Transverse colon (tissue), 4 donors: ENCODE measurements around the gene SMG9. TPM values are rescaled to one million over a fixed set of nuclear protein-coding genes. Genes with fewer than 3 reads are reported as not detected.

ENCODE experiments used
- DNase-seq: peaks from one replicate; pipeline ENCODE4 v3.0.0-alpha.2; 2019
- H3K27ac ChIP-seq, 4 donors: fragments of 200-600 bp; sonication (generic); 2 replicates each; pipeline ENCODE4 v1.5.1; 2016 to 2018; ENCODE audit warnings: inconsistent platforms in 4 of 4
- H3K27me3 ChIP-seq: fragments of 200-600 bp; sonication (generic); 2 replicates; pipeline ENCODE4 v1.5.1; 2017; ENCODE audit warnings: inconsistent platforms
- H3K36me3 ChIP-seq, 4 donors: fragments of 200-600 bp; sonication (generic); 2 replicates each; pipeline ENCODE4 v1.5.1; 2017 to 2019; ENCODE audit warnings: inconsistent platforms in 4 of 4
- H3K4me1 ChIP-seq, 4 donors: fragments of 200-600 bp; sonication (generic); 2 replicates each; pipeline ENCODE4 v1.5.1; 2017 to 2020; ENCODE audit warnings: inconsistent platforms in 4 of 4
- H3K4me3 ChIP-seq, 4 donors: fragments of 200-600 bp; sonication (generic); 1 replicate in 1 of 4; 2 replicates in 3 of 4; pipeline versions ENCODE4 v1.5.1 to v1.6.1; 2017 to 2019; ENCODE audit warnings: inconsistent platforms in 4 of 4
- H3K9me3 ChIP-seq, 2 donors: fragments of 200-600 bp; sonication (generic); 2 replicates each; pipeline ENCODE4 v1.5.1; 2017 to 2019; ENCODE audit warnings: inconsistent platforms in 2 of 2
- CTCF ChIP-seq, 5 experiments: fragments of 200-600 bp in 3 of 5; fragments of 450-650 bp in 2 of 5; sonication (generic) in 3 of 5; IDR thresholded peaks; 1 replicate in 2 of 5; 2 replicates in 3 of 5; pipeline ENCODE4 v1.5.1; 2016 to 2017; ENCODE audit warnings: antibody characterized with exemption in 5 of 5, inconsistent platforms in 3 of 5, mild to moderate bottlenecking in 2 of 5, moderate library complexity in 1 of 5
- EP300 ChIP-seq: sonication (generic); formaldehyde crosslinking; IDR thresholded peaks from one replicate; pipeline ENCODE4 v1.6.1; 2017; ENCODE audit warnings: antibody characterized with exemption, low read depth
- POLR2A ChIP-seq: fragments of 450-650 bp; IDR thresholded peaks from one replicate; pipeline ENCODE4 v1.6.1; 2016; ENCODE audit warnings: antibody characterized with exemption, mild to moderate bottlenecking, moderate library complexity
- POLR2AphosphoS5 ChIP-seq, 3 donors: sonication (generic); formaldehyde crosslinking; IDR thresholded peaks; one replicate each; pipeline ENCODE4 v1.6.1; 2016; ENCODE audit warnings: antibody characterized with exemption in 3 of 3
- WGBS, 2 donors: methylation state at CpG; one replicate each; pipeline ENCODE4 v1.1.5; 2018; ENCODE audit warnings: low coverage in 1 of 2; 5-methylcytosine and 5-hydroxymethylcytosine counted together
- in situ Hi-C, 4 donors: fragments of 200-750 bp; cut with MboI; loops; one replicate each; pipeline versions ENCODE4 v1.15.0 to v1.15.1; 2017; ENCODE audit warnings: low sequenced_read_pairs in 3 of 4, low pct_ligation_motif_present in 1 of 4, low pct_unique_long_range_greater_than_20kb in 1 of 4
- intact Hi-C: fragments of 100-400 bp; cut with DNase I; formaldehyde crosslinking; loops from one replicate; pipeline ENCODE4 v1.15.1; 2023; ENCODE audit warnings: low total_unique reads
- total RNA-seq, 4 donors: library from RNA; depleted of rRNA; stranded (reverse); fragments of >200 nt; gene quantifications; one replicate each; pipeline ENCODE4 v1.1.0, GENCODE V29; 2016

Gene SMG9
- total RNA-seq, 4 donors from 2014 or later: 4.1 to 68.7 (median 13.8) TPM

GRCh38 chr19:43721469-43722048 lies 33.2 kb downstream of the SMG9 start:
- Histone ChIP-seq H3K27ac (no peak overlapping the region), H3K4me1 (no peaks in the 10 kb centered on the region), H3K9me3 (no peaks in the 10 kb centered on the region), H3K4me3 (no peak overlapping the region), H3K27me3 (no peaks in the 10 kb centered on the region), H3K36me3 (no peaks in the 10 kb centered on the region)
- 70 to 73% methylated on average over 4 to 5 of the region's 5 CpGs for WGBS, 2 donors
- in situ Hi-C loops (no loop called here), intact Hi-C loops (no loop called here)
- TF ChIP-seq POLR2AphosphoS5 (IDR thresholded peaks at IDR 0.05) (no peak), CTCF (IDR thresholded peaks at IDR 0.05) (no peak), EP300 (no peak), POLR2A (no peak)
- DNase-seq: no peak

- 83 to 100% methylated on average over 3 to 10 of the region's 10 CpGs for WGBS, 2 donors
- intact Hi-C loops (no loop called here), in situ Hi-C loops (no loop called here)
- H3K27ac ChIP-seq: no peak overlapping the region
- no peaks in the 10 kb centered on the region for H3K9me3 ChIP-seq
- TF ChIP-seq EP300 (no peak), POLR2A (no peak), CTCF (IDR thresholded peaks at IDR 0.05) (no peak), POLR2AphosphoS5 (IDR thresholded peaks at IDR 0.05) (no peak)
- no peak for DNase-seq
- H3K4me1 ChIP-seq: no peaks in the 10 kb centered on the region
- H3K27me3 ChIP-seq: no peaks in the 10 kb centered on the region
- no peak overlapping the region for H3K4me3 ChIP-seq
- no peaks in the 10 kb centered on the region for H3K36me3 ChIP-seq
Observed at GRCh38 chr19:43720936-43721335, 33.8 kb downstream of the SMG9 start.

- WGBS, 2 donors: 54% methylated on average over 5 of the region's 5 CpGs; no CpG with 5 or more reads in 1 of the 2 donors
- in situ Hi-C loops: no loop called here
- intact Hi-C loops: no loop called here
Observed at GRCh38 chr19:43719918-43720317, 34.8 kb downstream of the SMG9 start.

GRCh38 chr19:43719378-43719868 lies 35.3 kb downstream of the SMG9 start:
- in situ Hi-C loops (no loop called here), intact Hi-C loops (no loop called here)
- WGBS, 2 donors: 91% methylated on average over 35 of the region's 37 CpGs; no CpG with 5 or more reads in 1 of the 2 donors
- H3K36me3 ChIP-seq: no peaks in the 10 kb centered on the region
- H3K4me1 ChIP-seq: no peaks in the 10 kb centered on the region
- no peaks in the 10 kb centered on the region for H3K9me3 ChIP-seq
- no peak for DNase-seq
- H3K27me3 ChIP-seq: no peaks in the 10 kb centered on the region
- no peak overlapping the region for H3K4me3 ChIP-seq
- no peak for TF ChIP-seq EP300
- no peak for TF ChIP-seq POLR2A
- no peak for TF ChIP-seq POLR2AphosphoS5 (IDR thresholded peaks at IDR 0.05)
- TF ChIP-seq CTCF (IDR thresholded peaks at IDR 0.05): no peak
- H3K27ac ChIP-seq: no peak overlapping the region

More at GRCh38 chr19:43719918-43720317, 34.8 kb downstream of the SMG9 start:
- TF ChIP-seq POLR2A (no peak), EP300 (no peak), POLR2AphosphoS5 (IDR thresholded peaks at IDR 0.05) (no peak), CTCF (IDR thresholded peaks at IDR 0.05) (no peak)
- H3K9me3 ChIP-seq: no peaks in the 10 kb centered on the region
- H3K27me3 ChIP-seq: no peaks in the 10 kb centered on the region
- H3K4me3 ChIP-seq: no peak overlapping the region
- no peaks in the 10 kb centered on the region for H3K36me3 ChIP-seq
- no peak for DNase-seq
- H3K4me1 ChIP-seq: no peaks in the 10 kb centered on the region
- no peak overlapping the region for H3K27ac ChIP-seq
